ENCODE data around the gene IL17RB. TPM values are rescaled to one million over a fixed set of nuclear protein-coding genes. Genes with fewer than 3 reads are reported as not detected.

The IL17RB gene
- polyA plus RNA-seq, 2 of the 4 experiments (the other 2 are of a cell fraction), result 1.9 to 2.2 TPM

GRCh38 chr3:53830944-53831343, 15.4 kb upstream of the IL17RB start:
- no peaks in the 10 kb centered on the region for H3K9me3 ChIP-seq
- 75% methylated on average over 4 of the region's 6 CpGs for WGBS (ENCODE audit: missing lambda C conversion rate)
- CTCF ChIA-PET, result no interaction called here
- TF ChIP-seq CBX8 (IDR thresholded peaks at IDR 0.05) (no peak), TFCP2L1 (CRISPR knock-in tag; IDR thresholded peaks at IDR 0.05) (no peak), JUNB (IDR thresholded peaks at IDR 0.05) (no peak), CHD4 (IDR thresholded peaks at IDR 0.05; ENCODE audit: borderline replicate concordance) (no peak), NPAS2 (CRISPR knock-in tag; IDR thresholded peaks at IDR 0.05; ENCODE audit: borderline replicate concordance) (no peak), ZFP36 (IDR thresholded peaks at IDR 0.05; ENCODE audit: borderline replicate concordance, partially characterized antibody) (no peak), MAFK (IDR thresholded peaks at IDR 0.05; ENCODE audit: partially characterized antibody) (no peak), ESRRA (IDR thresholded peaks at IDR 0.05; ENCODE audit: borderline replicate concordance, low read length) (no peak), HDAC2 (IDR thresholded peaks at IDR 0.05) (no peak)
- FAIRE-seq, result no peak
- POLR2A ChIA-PET, result no interaction called here
- H3K4me1 ChIP-seq, result no peaks in the 10 kb centered on the region
- DNase-seq (ENCODE audit: low read depth in 1 of 2, low spot score in 1 of 2), result no peak
- ATAC-seq, result no peak
- no peak overlapping the region for H3K27ac ChIP-seq
- H3K4me2 ChIP-seq, result no peak overlapping the region
- H3K4me3 ChIP-seq, result no peak overlapping the region

- H3K27ac ChIP-seq, result no peak overlapping the region
- ATAC-seq (no peak), DNase-seq (ENCODE audit: low read depth in 1 of 2, low spot score in 1 of 2) (no peak), FAIRE-seq (no peak)
- CTCF ChIA-PET, result no interaction called here
- TF ChIP-seq HMGXB4 (CRISPR knock-in tag; IDR thresholded peaks at IDR 0.05; ENCODE audit: borderline replicate concordance) (no peak), MAFK (IDR thresholded peaks at IDR 0.05; ENCODE audit: partially characterized antibody) (no peak), RAD21 (conservative IDR thresholded peaks at IDR 0.05 in 1 of 2, IDR thresholded peaks at IDR 0.05 in 1 of 2) (no peak), MYC (IDR thresholded peaks at IDR 0.05; ENCODE audit: borderline replicate concordance, low read length) (no peak), POLR2AphosphoS2 (conservative IDR thresholded peaks at IDR 0.05; ENCODE audit: low read length) (no peak), FOSB (CRISPR knock-in tag; IDR thresholded peaks at IDR 0.05) (no peak), ESRRA (IDR thresholded peaks at IDR 0.05; ENCODE audit: borderline replicate concordance, low read length) (no peak), ZNF302 (CRISPR knock-in tag; IDR thresholded peaks at IDR 0.05) (no peak), HOXB13 (CRISPR knock-in tag; IDR thresholded peaks at IDR 0.05; ENCODE audit: low read depth) (no peak), HDAC2 (IDR thresholded peaks at IDR 0.05) (no peak), EP300 (IDR thresholded peaks at IDR 0.05) (no peak), HOXB5 (CRISPR knock-in tag; IDR thresholded peaks at IDR 0.05) (no peak), RCOR1 (IDR thresholded peaks at IDR 0.05; ENCODE audit: low read depth, low read length) (no peak), CBX8 (IDR thresholded peaks at IDR 0.05) (no peak), CEBPB (IDR thresholded peaks at IDR 0.05) (no peak)
- TF ChIP-seq, protein P1, sequence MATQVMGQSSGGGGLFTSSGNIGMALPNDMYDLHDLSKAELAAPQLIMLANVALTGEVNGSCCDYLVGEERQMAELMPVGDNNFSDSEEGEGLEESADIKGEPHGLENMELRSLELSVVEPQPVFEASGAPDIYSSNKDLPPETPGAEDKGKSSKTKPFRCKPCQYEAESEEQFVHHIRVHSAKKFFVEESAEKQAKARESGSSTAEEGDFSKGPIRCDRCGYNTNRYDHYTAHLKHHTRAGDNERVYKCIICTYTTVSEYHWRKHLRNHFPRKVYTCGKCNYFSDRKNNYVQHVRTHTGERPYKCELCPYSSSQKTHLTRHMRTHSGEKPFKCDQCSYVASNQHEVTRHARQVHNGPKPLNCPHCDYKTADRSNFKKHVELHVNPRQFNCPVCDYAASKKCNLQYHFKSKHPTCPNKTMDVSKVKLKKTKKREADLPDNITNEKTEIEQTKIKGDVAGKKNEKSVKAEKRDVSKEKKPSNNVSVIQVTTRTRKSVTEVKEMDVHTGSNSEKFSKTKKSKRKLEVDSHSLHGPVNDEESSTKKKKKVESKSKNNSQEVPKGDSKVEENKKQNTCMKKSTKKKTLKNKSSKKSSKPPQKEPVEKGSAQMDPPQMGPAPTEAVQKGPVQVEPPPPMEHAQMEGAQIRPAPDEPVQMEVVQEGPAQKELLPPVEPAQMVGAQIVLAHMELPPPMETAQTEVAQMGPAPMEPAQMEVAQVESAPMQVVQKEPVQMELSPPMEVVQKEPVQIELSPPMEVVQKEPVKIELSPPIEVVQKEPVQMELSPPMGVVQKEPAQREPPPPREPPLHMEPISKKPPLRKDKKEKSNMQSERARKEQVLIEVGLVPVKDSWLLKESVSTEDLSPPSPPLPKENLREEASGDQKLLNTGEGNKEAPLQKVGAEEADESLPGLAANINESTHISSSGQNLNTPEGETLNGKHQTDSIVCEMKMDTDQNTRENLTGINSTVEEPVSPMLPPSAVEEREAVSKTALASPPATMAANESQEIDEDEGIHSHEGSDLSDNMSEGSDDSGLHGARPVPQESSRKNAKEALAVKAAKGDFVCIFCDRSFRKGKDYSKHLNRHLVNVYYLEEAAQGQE (IDR thresholded peaks at IDR 0.05), result no peak
- TF ChIP-seq, protein P2, sequence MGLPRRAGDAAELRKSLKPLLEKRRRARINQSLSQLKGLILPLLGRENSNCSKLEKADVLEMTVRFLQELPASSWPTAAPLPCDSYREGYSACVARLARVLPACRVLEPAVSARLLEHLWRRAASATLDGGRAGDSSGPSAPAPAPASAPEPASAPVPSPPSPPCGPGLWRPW (IDR thresholded peaks at IDR 0.05), result no peak
- 94% methylated on average over 8 of the region's 9 CpGs for WGBS (ENCODE audit: missing lambda C conversion rate)
- POLR2A ChIA-PET, result no interaction called here
- no peak overlapping the region for H3K4me3 ChIP-seq
- H3K9me3 ChIP-seq, result no peaks in the 10 kb centered on the region
- no peaks in the 10 kb centered on the region for H3K4me1 ChIP-seq
- no peak overlapping the region for H3K4me2 ChIP-seq
Observed at GRCh38 chr3:53833053-53833645, 13.2 kb upstream of the IL17RB start.
